BLaER1 (cell line): Measurements from ENCODE around the gene NLRP4.

Source experiments
- H3K27ac ChIP-seq: shearing (Covaris generic); formaldehyde crosslinking; 2 replicates; pipeline ENCODE4 v1.8.1; 2022
- H3K27me3 ChIP-seq: shearing (Covaris generic); formaldehyde crosslinking; 2 replicates; pipeline ENCODE4 v1.8.1; 2022
- H3K36me3 ChIP-seq: shearing (Covaris generic); formaldehyde crosslinking; 2 replicates; pipeline ENCODE4 v1.8.1; 2022
- H3K4me1 ChIP-seq: shearing (Covaris generic); formaldehyde crosslinking; 2 replicates; pipeline ENCODE4 v1.8.1; 2022
- H3K4me2 ChIP-seq: shearing (Covaris generic); formaldehyde crosslinking; 2 replicates; pipeline ENCODE4 v1.8.1; 2022
- H3K4me3 ChIP-seq: shearing (Covaris generic); formaldehyde crosslinking; 2 replicates; pipeline ENCODE4 v1.8.1; 2022
- H3K9ac ChIP-seq: shearing (Covaris generic); formaldehyde crosslinking; 2 replicates; pipeline ENCODE4 v1.8.1; 2022
- H3K9me3 ChIP-seq: shearing (Covaris generic); formaldehyde crosslinking; 2 replicates; pipeline ENCODE4 v1.8.1; 2022
- H4K20me1 ChIP-seq: shearing (Covaris generic); formaldehyde crosslinking; 2 replicates; pipeline ENCODE4 v1.8.1; 2022
- Cebpa-rat ChIP-seq: shearing (Covaris generic); IDR thresholded peaks from 2 replicates; pipeline ENCODE4 v1.8.1; 2022

The NLRP4 gene

GRCh38 chr19:55867101-55867500 lies 30.8 kb downstream of the NLRP4 start:
- Histone ChIP-seq H3K4me1 (no peaks in the 10 kb centered on the region), H3K27ac (no peak overlapping the region), H3K9ac (no peak overlapping the region), H3K36me3 (no peaks in the 10 kb centered on the region), H3K4me2 (no peak overlapping the region), H3K4me3 (no peak overlapping the region), H4K20me1 (no peaks in the 10 kb centered on the region), H3K27me3 (no peaks in the 10 kb centered on the region), H3K9me3 (peaks cover 19% of the 10 kb centered on the region)
- TF ChIP-seq Cebpa-rat, result no peak

- Histone ChIP-seq H3K36me3 (no peaks in the 10 kb centered on the region), H3K27ac (no peak overlapping the region), H4K20me1 (no peaks in the 10 kb centered on the region), H3K4me3 (no peak overlapping the region), H3K27me3 (no peaks in the 10 kb centered on the region), H3K9me3 (peaks cover 10% of the 10 kb centered on the region), H3K9ac (no peak overlapping the region), H3K4me1 (no peaks in the 10 kb centered on the region), H3K4me2 (no peak overlapping the region)
- TF ChIP-seq Cebpa-rat, result no peak
Measured at GRCh38 chr19:55870736-55871135, 34.4 kb downstream of the NLRP4 start.

- H3K4me1 ChIP-seq, result no peaks in the 10 kb centered on the region
- peaks cover 29% of the 10 kb centered on the region for H3K9me3 ChIP-seq
- no peaks in the 10 kb centered on the region for H3K27me3 ChIP-seq
- H3K4me3 ChIP-seq, result no peak overlapping the region
- no peak overlapping the region for H3K4me2 ChIP-seq
- TF ChIP-seq Cebpa-rat, result no peak
- no peaks in the 10 kb centered on the region for H4K20me1 ChIP-seq
- no peak overlapping the region for H3K9ac ChIP-seq
- H3K36me3 ChIP-seq, result no peaks in the 10 kb centered on the region
- H3K27ac ChIP-seq, result no peak overlapping the region
Measured at GRCh38 chr19:55877211-55877610, 40.9 kb downstream of the NLRP4 start.

- H3K9me3 ChIP-seq, result peaks cover 29% of the 10 kb centered on the region
- TF ChIP-seq Cebpa-rat, result no peak
- no peak overlapping the region for H3K4me3 ChIP-seq
- no peak overlapping the region for H3K4me2 ChIP-seq
- no peak overlapping the region for H3K9ac ChIP-seq
- no peak overlapping the region for H3K27ac ChIP-seq
- H3K27me3 ChIP-seq, result no peaks in the 10 kb centered on the region
- no peaks in the 10 kb centered on the region for H3K4me1 ChIP-seq
- no peaks in the 10 kb centered on the region for H4K20me1 ChIP-seq
- H3K36me3 ChIP-seq, result no peaks in the 10 kb centered on the region
Measured at GRCh38 chr19:55882626-55883025, 46.3 kb downstream of the NLRP4 start.

GRCh38 chr19:55898911-55899310 lies 62.6 kb downstream of the NLRP4 start:
- Histone ChIP-seq H3K4me1 (no peaks in the 10 kb centered on the region), H3K4me3 (no peak overlapping the region), H3K9me3 (no peaks in the 10 kb centered on the region), H3K27me3 (no peaks in the 10 kb centered on the region), H3K9ac (no peak overlapping the region), H3K27ac (no peak overlapping the region), H4K20me1 (no peaks in the 10 kb centered on the region), H3K36me3 (no peaks in the 10 kb centered on the region), H3K4me2 (no peak overlapping the region)
- TF ChIP-seq Cebpa-rat, result no peak

- H3K4me3 ChIP-seq, result no peak overlapping the region
- H4K20me1 ChIP-seq, result no peaks in the 10 kb centered on the region
- H3K27ac ChIP-seq, result no peak overlapping the region
- no peaks in the 10 kb centered on the region for H3K9me3 ChIP-seq
- no peaks in the 10 kb centered on the region for H3K27me3 ChIP-seq
- TF ChIP-seq Cebpa-rat, result no peak
- no peaks in the 10 kb centered on the region for H3K4me1 ChIP-seq
- H3K9ac ChIP-seq, result no peak overlapping the region
- no peaks in the 10 kb centered on the region for H3K36me3 ChIP-seq
- no peak overlapping the region for H3K4me2 ChIP-seq
Measured at GRCh38 chr19:55901369-55902079, 65.2 kb downstream of the NLRP4 start.

- H4K20me1 ChIP-seq, result no peaks in the 10 kb centered on the region
- H3K9me3 ChIP-seq, result no peaks in the 10 kb centered on the region
- H3K27ac ChIP-seq, result no peak overlapping the region
- no peak overlapping the region for H3K4me3 ChIP-seq
- H3K4me1 ChIP-seq, result no peaks in the 10 kb centered on the region
- H3K27me3 ChIP-seq, result no peaks in the 10 kb centered on the region
- H3K4me2 ChIP-seq, result no peak overlapping the region
- TF ChIP-seq Cebpa-rat, result no peak
- no peak overlapping the region for H3K9ac ChIP-seq
- no peaks in the 10 kb centered on the region for H3K36me3 ChIP-seq
Measured at GRCh38 chr19:55902080-55902751, 65.9 kb downstream of the NLRP4 start.

GRCh38 chr19:55907286-55907685 lies 70.9 kb downstream of the NLRP4 start:
- TF ChIP-seq Cebpa-rat, result no peak
- H3K36me3 ChIP-seq, result no peaks in the 10 kb centered on the region
- no peak overlapping the region for H3K4me3 ChIP-seq
- H3K9ac ChIP-seq, result no peak overlapping the region
- H3K27me3 ChIP-seq, result no peaks in the 10 kb centered on the region
- no peak overlapping the region for H3K27ac ChIP-seq
- no peaks in the 10 kb centered on the region for H3K4me1 ChIP-seq
- H3K9me3 ChIP-seq, result no peaks in the 10 kb centered on the region
- H3K4me2 ChIP-seq, result no peak overlapping the region
- no peaks in the 10 kb centered on the region for H4K20me1 ChIP-seq

GRCh38 chr19:55907746-55908145 lies 71.4 kb downstream of the NLRP4 start:
- Histone ChIP-seq H3K36me3 (no peaks in the 10 kb centered on the region), H3K27ac (no peak overlapping the region), H4K20me1 (no peaks in the 10 kb centered on the region), H3K4me2 (no peak overlapping the region), H3K9me3 (no peaks in the 10 kb centered on the region), H3K27me3 (no peaks in the 10 kb centered on the region), H3K9ac (no peak overlapping the region), H3K4me1 (no peaks in the 10 kb centered on the region), H3K4me3 (no peak overlapping the region)
- TF ChIP-seq Cebpa-rat, result no peak

- Histone ChIP-seq H3K4me2 (no peak overlapping the region), H3K9ac (no peak overlapping the region), H3K9me3 (no peaks in the 10 kb centered on the region), H3K36me3 (no peaks in the 10 kb centered on the region), H3K4me1 (no peaks in the 10 kb centered on the region), H3K4me3 (no peak overlapping the region), H3K27me3 (no peaks in the 10 kb centered on the region), H4K20me1 (no peaks in the 10 kb centered on the region), H3K27ac (no peak overlapping the region)
- no peak for TF ChIP-seq Cebpa-rat
Measured at GRCh38 chr19:55909801-55910200, 73.5 kb downstream of the NLRP4 start.

GRCh38 chr19:55912916-55913315 lies 76.6 kb downstream of the NLRP4 start:
- H3K27ac ChIP-seq, result no peak overlapping the region
- H3K9ac ChIP-seq, result no peak overlapping the region
- no peaks in the 10 kb centered on the region for H3K4me1 ChIP-seq
- peaks cover 8% of the 10 kb centered on the region; the same call in 1 of the 2 replicates for H3K9me3 ChIP-seq
- no peaks in the 10 kb centered on the region for H3K27me3 ChIP-seq
- no peak overlapping the region for H3K4me2 ChIP-seq
- no peaks in the 10 kb centered on the region for H3K36me3 ChIP-seq
- TF ChIP-seq Cebpa-rat, result no peak
- H3K4me3 ChIP-seq, result no peak overlapping the region
- no peaks in the 10 kb centered on the region for H4K20me1 ChIP-seq
